ENCODE results near the gene OR1E2.
"Not testable (repeated sequence)": the region's sequence is repeated elsewhere in the genome, so short reads cannot be mapped to it uniquely, and the experiment has no call there.

The OR1E2 gene, protein sequence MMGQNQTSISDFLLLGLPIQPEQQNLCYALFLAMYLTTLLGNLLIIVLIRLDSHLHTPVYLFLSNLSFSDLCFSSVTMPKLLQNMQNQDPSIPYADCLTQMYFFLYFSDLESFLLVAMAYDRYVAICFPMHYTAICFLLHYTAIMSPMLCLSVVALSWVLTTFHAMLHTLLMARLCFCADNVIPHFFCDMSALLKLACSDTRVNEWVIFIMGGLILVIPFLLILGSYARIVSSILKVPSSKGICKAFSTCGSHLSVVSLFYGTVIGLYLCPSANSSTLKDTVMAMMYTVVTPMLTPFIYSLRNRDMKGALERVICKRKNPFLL

DNA sequence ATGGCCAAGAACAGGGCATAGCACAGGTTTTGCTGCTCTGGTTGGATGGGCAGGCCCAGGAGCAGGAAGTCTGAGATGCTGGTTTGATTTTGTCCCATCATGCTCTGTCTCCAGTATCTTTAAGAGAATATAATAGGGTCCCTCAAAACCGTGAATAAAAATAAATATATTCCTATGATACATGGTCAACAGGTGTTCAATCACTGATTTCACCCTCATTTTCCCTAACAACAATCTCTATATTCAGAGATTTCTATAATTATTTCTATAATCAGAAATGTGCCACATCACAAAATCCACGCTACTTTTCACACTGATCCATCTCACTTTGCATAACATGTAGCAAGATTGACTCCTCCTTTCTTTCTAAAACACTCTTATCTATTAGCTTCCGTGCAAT is at the start of gene OR1E2:
Gene OR1E2, minus strand, starts transcription at position 101 of the 400 bp plus-strand sequence. Its CDS starts 0 bp downstream, at position 101.
- no peak for DNase-seq (ENCODE audit: low read depth, low spot score)

DNA sequence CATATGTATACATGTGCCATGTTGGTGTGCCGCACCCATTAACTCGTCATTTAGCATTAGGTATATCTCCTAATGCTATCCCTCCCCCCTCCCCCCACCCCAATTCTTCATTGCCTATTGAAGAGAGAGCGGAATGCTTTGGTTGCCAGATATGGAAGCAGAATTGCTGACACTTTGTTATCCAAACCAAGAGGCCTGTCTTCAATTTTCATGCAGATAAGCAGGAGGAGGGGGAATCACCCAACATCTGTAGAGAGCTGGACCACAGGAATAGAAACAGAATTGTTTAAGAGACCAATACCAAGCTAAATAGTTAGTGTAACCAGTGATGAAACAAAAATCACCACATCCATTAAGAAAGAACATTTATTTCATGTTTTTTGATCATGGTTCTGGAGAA is 49.2 kb upstream of the OR1E2 start:
- DNase-seq (ENCODE audit: low read depth, low spot score): no peak

DNA sequence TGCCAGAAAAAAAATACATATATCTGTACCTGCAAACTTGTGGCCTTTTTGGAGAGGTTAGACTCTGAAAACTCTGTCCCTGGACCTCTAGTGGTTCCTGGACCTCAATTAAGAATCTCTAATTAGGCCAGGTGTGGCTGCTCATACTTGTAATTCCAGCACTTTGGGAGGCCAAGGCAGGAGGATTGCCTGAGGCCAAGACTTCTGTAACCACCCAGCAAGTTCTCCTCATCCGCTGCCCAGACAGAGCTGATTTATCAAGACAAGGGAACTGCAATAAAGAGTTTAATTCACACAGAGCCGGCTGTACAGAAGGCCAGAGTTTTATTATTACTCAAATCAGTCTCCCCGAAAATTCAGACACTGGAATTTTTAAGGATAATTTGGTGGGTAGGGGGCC is 46.3 kb upstream of the OR1E2 start:
- DNase-seq (ENCODE audit: low read depth, low spot score): no peak

DNA sequence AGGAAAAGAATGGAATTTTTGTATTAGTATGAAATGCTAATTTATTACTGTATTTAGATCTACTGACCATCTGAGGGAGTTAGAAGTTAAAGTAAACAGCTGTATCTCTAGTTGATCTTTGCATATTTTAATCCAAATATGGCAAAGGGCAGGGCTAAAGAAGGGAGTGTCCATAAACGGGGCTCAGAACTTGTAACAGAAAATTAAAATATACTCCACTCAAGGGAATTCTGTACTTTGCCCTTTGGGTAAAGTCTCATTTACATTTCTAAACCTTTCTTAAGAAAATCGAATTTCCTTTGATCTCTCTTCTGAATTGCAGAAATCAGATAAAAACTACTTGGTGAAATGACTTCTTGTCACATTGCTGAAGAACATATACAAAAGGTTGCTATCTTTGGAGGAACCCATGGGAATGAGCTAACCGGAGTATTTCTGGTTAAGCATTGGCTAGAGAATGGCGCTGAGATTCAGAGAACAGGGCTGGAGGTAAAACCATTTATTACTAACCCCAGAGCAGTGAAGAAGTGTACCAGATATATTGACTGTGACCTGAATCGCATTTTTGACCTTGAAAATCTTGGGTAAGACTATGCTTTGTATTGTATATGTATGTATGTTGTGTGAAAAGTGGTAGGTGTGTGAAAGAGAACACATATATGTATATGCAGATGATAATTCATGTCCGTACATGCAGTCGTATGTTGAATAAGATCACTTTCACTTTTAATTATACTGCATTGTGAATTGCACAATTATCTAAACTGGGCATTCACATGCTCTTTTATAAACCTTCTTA is 42.4 kb upstream of the OR1E2 start, which contains the start of gene ASPA:
Gene ASPA, plus strand, starts transcription at position 186 of the 799 bp plus-strand sequence. Its CDS starts 163 bp downstream, at position 349.
- no peak for DNase-seq (ENCODE audit: low read depth, low spot score)

DNA sequence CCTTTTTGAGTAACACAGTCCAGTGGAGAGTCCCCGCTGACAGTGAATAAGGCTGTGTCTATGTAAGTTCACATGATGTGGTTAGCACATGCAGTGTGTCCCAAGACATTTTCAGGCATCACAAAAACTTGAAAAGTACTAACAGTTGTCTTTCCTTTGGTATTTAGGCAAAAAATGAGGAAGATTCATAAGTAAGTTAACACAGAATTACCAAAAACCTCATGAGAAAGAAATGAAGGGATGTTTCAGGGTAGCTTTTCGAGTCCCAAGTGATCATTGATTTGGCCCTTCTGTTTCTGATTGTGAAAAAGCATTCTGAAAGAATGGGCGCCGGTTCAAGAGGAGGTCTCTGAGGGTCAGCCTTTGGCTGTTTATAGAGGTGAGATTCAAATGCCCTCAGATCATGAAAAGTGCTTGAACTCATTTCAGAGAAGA is 41.6 kb upstream of the OR1E2 start:
- DNase-seq (ENCODE audit: low read depth, low spot score): no peak

DNA sequence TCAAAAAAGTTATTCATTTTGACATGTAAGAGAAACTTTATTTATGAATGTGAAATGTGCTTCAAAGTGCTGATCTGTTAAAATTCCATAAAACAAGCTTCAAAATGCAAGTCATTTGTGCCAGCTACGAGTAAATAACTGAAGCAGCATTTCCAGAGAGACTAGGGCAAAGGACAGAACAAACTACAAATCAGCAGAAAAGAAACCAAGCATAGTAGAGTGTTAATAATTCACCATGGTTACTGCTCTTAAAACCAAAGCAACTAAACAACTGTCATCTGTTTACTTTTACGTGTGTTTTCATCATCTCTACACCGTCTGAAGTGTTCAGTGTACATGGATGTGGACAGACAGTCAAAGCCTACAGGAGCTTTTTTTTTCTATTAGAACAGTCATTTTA is 40.6 kb upstream of the OR1E2 start:
- no peak for DNase-seq (ENCODE audit: low read depth, low spot score)

DNA sequence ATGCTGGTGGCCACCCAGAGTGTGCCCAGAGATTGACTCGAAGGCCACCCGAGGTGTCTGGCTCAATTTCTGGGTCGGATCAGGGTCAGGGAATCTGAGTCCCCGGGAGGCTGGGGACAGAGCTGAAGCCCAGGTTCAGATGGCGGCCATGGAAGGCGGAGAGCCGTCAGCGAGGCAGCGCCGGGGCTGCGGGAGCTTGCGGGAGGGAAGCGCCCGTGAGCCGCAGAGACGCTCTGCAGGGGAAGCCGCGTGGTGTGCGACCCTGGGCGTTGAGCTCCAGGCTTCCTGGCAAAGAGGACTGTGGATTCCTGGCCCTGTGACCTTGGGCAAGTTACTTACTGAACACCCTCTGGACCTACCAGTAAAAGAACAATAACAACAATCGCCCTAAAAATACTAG is 38.5 kb upstream of the OR1E2 start:
- DNase-seq (ENCODE audit: low read depth, low spot score): no peak

DNA sequence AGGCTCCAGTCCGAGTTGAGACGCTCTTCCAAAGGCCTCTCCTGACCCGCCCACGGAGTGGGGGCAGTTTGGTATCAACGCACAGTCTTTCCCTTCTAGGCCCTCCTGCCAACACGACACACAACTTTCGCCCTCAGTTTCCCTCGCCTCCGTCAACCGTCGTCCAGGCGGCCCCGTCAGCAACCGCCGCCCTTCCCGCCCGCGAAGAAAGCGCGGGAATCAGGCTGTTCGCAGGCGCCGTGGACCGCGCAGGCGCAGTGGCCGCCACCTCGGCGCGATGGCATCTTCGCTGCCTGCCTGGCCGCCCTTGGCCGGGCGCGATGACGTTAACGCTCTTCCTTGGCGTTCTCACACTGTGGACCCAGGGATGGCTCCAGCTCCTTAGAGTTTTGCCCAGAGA is 38.0 kb upstream of the OR1E2 start, which contains the start of gene SPATA22:
Gene SPATA22, minus strand, starts transcription at position 221 of the 400 bp plus-strand sequence. CDS start 2,494 bp downstream, outside the sequence.
- no peak for DNase-seq (ENCODE audit: low read depth, low spot score)

DNA sequence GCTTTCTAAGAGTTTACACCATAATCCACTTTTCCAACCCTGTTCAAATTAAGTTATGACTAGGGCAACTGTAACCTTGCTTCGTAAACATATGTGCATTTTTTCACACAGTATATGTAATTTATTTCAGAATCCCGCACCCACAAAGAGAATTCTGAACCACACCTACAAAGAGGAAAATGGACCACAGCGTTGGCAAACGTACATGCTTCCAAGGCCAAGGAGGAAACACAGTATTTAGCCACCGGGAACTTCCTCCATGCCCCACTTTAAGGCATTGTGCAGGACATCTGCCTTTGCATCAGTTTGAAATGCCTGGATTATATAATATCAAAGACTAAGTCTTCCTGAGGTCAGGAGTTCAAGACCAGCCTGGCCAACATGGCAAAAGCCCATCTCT is 35.9 kb upstream of the OR1E2 start:
- no peak for DNase-seq (ENCODE audit: low read depth, low spot score)

DNA sequence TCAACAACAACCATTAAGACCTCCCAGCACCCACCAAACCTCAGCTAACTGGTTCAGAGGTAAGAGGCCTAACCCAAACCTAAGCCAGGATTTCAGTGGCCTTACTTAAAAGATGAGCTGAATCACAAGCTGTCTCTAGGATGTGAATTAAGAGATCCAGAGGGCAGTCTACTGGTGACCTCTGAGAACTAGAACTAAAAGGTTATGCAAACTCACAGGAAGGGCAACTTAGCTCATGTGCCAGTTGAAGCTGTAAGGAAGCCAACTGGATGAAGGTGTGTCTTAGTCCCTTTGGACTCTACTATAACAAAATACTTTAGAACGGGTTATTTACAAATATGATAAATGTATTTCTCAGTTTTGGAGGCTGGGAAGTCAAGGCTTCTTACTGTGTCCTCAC is 32.7 kb upstream of the OR1E2 start:
- DNase-seq (ENCODE audit: low read depth, low spot score): not testable (repeated sequence)

DNA sequence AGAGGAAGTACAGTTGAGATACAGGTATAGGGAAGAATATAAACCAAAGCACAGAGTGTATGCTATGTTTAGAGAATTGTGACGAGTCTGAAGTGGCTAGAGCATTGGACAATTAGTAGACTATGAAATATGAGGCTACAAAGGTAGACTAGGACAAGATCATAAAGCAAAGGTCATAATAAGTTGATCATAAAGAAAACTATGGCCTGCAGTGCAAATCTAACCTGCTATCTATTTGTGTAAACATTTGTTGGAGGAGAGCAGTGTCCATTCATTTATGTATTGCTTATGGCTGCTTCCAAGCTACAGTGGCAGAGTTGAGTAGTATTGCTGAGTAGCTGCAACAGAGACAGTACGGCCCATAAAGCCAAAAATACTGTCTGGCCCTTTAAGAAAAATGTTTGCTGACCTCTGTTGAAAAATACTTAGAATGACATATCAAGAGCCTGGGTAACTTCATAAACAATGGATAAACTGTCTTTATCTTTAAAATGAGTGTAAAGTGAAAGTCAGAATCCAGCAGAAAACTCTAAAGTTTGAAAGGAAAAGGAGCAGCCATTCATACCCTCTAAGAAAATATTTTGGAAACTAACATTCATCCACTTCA is 14.5 kb upstream of the OR1E2 start:
- DNase-seq (ENCODE audit: low read depth, low spot score): no peak

DNA sequence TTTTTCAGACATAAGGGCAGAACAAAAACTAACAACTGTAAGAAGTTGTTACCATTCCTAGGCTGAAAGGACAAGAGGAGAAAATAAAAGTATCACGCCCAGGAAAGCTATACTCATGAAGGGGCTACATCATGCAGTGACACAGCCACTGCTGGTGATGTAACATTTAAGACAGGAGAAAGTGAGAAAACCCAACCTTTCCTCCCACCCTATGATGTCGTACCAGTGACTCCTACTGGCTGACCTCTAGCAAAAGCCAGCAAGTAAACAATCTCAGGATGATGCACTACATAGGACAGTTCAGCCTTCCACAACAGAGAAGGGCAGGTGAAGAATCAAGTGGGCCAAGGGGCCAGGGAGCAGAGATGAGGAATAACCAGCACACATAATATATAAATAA is 14.0 kb upstream of the OR1E2 start:
- DNase-seq (ENCODE audit: low read depth, low spot score): no peak

DNA sequence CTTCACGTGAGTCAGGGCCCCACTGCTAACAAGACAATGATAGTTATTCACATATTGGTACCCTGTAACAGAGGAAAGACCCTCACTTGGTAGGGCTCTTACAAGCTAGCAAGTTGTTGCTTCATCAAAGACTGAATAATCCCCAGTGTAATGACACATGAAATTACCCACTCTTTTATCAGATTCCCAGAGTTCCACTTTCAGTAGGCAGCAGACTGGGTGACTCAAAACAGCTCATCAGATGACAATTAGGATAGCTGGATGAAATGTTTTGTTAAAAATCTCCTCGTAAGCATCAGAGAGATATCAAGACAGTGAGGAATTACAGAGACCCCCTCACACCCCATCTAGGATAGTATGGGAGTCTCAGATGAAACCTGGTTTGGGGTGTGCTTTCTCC is 6.8 kb upstream of the OR1E2 start:
- DNase-seq (ENCODE audit: low read depth, low spot score): no peak

DNA sequence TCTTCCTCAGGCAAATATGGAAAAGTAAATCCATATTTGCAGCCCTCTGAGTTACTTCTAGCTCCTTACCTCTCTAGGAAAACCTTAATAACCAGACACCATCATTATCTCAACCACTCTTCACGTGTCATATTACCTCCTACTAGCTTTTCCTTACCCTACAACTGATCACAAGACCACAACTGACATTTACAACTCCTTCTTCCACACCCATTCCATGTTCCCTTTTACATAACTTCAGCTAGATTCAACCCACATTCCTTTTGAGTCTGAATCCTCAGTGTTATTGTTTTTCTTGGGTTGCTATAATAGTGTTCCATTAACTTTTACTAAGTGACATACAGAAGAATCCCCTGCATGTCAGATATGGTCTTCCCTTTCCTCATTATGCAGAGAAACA is 4.7 kb upstream of the OR1E2 start:
- DNase-seq (ENCODE audit: low read depth, low spot score): no peak

DNA sequence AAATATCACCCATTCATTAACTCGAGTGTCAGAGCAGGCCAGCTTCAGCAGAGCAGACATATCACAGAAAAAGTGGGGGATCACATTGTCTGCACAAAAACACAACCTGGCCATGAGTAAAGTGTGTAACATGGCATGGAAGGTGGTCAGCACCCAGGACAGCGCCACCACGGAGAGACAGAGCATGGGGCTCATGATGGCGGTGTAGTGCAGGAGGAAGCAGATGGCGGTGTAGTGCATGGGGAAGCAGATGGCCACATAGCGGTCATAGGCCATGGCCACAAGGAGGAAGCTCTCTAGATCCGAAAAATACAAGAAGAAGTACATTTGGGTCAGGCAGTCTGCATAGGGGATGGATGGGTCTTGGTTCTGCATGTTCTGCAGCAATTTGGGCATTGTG is 426 bp downstream of the OR1E2 start:
- DNase-seq (ENCODE audit: low read depth, low spot score): not testable (repeated sequence)

DNA sequence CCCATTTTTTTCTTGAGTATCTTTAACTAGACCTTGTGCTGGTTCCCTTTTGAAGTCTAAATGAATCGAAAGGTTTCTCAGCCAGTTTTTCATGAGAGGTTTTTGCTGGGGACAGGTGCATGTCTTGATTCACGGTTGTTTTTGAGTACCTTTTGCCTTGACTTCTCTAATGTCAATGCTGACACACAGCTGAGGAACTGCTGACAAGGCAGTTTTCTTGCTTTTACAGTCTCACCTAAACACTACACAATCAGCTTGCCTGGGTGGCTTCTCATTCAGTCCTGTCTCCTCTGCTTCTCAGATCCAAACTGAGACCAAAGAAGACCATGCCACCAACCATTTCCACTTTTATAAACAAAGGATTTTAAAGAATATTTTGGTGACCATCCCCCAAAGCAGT is 15.4 kb downstream of the OR1E2 start:
- no peak for DNase-seq (ENCODE audit: low read depth, low spot score)

DNA sequence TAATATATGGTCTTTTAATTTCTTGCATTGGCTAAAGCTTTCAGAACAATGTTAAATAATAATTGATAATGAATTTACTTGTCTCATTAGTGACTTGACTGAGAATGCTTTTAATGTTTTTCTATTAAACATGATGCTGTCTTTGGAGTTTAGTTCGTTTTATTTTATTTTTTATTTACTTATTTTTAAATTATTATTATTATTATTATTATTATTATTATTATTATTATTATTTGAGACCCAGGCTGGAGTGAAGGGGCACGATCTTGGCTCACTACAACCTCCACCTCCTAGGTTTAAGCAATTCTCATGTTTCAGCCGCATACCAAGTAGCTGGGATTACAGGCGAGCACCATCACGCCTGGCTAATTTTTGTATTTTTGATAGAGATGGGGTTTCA is 18.0 kb downstream of the OR1E2 start:
- DNase-seq (ENCODE audit: low read depth, low spot score): no peak

DNA sequence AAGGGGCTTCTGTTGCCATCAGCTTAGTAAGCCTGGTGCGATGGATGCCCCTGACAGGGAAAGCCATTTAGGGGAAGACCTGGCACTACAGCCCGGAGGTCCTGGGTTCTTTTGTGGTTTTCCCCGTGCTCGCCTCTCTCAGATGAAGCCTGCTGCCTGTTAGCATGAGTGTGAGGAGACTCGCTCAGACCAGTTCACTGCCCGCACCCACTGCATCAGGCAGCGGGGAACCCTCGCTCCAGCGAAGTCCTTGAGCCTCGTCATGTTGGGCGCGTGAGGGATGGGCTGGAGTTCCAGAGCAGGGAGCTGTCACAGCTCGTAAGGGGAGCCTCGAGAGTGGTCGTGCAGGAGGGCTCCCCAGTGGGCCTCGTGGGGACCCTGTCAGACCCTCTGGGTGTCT is 21.4 kb downstream of the OR1E2 start:
- not testable (repeated sequence) for DNase-seq (ENCODE audit: low read depth, low spot score)

DNA sequence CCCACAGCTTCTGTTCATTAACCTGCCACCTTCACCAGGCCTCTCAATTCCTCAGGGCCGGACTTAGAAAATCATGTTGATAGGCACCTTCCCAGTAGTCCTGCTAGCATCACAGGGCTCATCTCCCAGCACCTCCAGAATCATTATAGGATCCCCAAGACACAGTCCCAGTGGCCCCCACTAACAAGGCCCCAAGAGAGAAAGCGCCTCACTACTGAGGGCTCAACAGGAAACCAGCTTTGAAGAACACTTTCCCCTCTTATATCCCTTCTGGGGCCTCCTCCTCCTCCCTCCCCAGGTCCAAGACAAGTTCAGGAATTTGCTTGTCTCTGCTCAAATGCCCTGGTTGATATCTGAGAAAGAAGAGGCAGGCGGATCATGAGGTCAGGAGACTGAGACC is 22.6 kb downstream of the OR1E2 start, which contains the start of gene OR3A3:
Gene OR3A3, plus strand, starts transcription at position 301 of the 400 bp plus-strand sequence.
- no peak for DNase-seq (ENCODE audit: low read depth, low spot score)

DNA sequence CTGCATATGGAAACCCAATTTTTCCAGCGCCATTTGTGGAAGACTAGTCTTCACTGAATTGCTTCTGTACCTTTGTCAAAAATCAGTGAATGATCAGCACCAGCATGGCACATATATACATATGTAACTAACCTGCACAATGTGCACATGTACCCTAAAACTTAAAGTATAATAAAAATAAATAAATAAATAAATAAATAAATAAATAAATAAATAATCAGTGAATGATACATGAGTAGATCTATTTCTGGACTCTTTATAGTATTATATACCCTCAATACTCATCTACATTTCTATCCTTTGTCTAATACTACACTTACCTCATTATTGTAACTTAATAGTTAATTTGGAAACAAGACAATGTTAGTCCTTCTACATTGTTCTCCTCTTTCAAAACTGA is 29.8 kb downstream of the OR1E2 start:
- DNase-seq (ENCODE audit: low read depth, low spot score): not testable (repeated sequence)

DNA sequence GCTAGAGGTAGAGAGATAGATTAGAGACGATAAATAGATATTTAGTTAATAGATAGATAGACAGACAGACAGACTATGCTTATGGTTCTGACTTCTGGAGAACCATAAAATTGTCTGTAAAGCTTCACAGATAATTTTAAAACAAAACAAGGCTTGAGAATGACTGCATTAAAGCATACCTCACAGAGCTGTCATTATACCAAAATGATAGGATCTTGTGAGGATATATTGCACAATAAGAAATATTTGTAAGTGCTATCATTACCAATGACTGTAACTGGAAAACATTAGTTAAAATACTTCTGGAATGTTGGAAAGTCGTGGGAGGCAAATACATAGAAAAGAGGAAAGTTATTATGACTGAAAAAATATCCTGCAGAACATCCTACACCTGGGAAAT is 31.9 kb downstream of the OR1E2 start:
- no peak for DNase-seq (ENCODE audit: low read depth, low spot score)

DNA sequence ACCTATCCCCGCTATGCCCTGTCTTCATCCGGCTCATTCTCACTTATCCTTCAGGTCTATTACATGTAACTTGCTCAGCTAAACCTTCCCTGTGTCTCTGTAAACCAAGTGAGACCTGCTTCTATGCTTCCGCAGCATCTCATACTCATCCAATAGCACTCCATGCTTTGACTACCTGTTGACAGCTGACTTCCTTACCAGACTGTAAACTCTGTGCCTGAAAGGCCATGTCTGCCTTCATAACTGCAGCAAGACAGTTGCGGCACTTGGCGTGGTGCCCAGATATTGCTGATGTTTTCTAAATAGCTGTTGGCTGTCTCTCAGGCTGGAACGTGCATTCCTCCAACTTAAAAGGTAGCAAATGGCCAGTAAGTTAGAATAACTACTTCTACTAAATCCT is 33.6 kb downstream of the OR1E2 start:
- no peak for DNase-seq (ENCODE audit: low read depth, low spot score)

Data from activated CD4-positive, CD25-positive, alpha-beta regulatory T cell treated with anti-CD3 and anti-CD28 coated beads, Interleukin-2, amount 50 U/mL, for 16 hours (primary cell).